Activated CD4-positive, alpha-beta T cell treated with anti-CD3 and anti-CD28 coated beads, Interleukin-2, Interleukin-4, amounts not matched to agents 100 ng/mL and 50 ng/mL, durations not matched to agents 16 hours and 8 hours (primary cell): ENCODE results near the gene FAM120B.

ENCODE experiments used
- DNase-seq: peaks from one replicate; pipeline ENCODE4 v3.0.0-alpha.2; 2020; ENCODE audit warnings: low spot score

The FAM120B gene

DNA sequence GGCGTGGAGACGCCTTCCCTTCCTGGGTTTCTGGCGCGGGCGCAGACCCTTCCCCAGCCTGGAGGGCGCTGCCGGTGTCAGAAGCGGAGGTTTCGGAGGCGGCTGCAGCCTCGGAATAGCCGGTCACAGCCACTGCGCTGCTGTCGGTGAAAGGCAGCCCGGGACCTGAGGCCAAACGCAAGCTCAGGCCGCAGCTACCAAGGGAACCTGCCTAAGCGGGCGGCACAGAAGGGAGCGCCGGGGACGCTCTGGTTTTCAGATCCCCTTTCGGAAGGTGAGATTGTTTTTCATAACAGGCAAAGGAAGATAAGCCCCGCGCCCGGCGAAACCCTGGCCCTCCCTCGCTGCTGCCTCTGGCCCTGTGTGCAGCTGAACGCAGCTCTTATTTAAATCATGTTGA is 116.5 kb downstream of the FAM120B start:
- DNase-seq = no peak

DNA sequence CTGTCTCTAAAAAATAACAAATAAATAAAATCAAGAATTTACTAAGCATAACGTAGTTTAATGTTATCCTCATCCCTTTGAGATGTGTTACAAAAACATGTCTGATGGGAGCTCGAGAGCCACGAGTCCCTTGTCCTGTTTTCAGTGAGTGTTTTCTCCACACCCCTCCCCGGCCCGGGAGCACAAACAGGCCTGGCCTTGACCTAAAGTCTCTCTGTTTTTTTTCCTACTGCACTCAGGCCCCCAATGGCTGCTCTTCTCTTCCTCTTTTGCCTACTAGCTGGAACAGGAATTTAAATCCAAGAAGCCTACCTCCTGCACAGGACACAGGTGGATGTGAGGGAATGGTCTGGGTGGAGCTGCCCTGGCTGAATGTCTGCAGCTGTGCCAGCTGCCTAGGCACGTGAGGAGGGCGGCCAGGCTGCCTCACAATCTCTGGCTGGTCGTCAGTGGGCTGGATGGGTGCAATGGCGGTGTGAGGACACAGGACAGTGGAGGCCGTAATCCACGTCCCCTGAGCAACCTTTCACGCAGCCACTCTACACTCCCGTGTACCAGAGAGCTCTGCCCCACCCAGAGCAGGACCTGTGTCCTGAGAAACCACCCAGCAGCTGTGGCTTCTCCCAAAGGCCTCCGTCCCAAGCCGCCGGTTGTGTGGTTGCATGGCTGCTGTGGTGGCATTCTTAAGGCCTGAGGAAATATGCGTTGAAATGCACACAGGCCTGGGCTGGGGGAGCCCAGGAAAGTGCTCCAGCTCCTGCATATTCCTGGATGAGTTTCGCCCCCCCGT is 117.5 kb downstream of the FAM120B start:
- no peak for DNase-seq

DNA sequence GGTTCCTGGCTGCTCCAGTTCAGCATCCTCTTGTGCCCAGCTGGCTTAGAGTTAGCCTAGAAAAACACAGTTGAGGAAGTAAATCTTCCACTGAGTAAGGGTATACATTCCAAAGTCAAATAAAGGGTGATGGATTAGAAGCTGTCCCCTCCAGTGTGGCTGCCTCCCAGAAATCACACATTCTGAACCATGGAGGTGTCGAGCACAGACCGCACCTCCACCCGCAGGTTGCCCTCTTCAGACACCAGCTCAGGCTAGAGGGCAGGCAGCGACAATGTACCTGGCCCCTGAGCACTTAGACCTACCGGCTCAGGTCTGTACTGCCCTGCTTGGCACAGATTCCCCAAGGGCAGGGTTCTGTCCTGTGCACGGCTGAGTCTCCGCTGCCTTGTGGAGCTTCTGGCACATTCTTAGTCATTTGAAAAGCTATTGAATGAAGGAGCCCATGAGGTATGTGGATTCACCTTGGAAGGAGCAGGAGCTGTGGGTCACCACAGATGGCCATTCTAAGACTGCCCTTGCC is 118.1 kb downstream of the FAM120B start:
- no peak for DNase-seq

DNA sequence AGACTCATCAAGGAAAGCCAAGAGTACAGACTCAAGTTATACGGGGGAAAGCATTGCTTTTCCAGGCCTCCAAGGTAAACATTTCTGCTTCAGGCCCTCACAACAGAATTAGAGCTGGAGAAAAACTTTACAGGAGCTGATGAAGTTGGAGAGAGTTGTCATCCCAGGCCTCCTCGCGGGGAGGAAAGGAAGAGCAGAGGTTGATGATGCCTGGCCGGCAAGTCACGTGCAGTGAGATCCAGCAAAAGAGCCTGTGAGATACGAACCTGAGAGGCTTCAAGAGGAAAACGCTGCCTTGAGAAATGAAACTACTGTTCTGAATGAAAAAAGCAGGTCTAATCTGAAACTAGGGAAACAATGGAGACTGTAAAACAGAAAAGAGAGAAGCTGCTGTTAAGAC is 122.9 kb downstream of the FAM120B start:
- DNase-seq = no peak

DNA sequence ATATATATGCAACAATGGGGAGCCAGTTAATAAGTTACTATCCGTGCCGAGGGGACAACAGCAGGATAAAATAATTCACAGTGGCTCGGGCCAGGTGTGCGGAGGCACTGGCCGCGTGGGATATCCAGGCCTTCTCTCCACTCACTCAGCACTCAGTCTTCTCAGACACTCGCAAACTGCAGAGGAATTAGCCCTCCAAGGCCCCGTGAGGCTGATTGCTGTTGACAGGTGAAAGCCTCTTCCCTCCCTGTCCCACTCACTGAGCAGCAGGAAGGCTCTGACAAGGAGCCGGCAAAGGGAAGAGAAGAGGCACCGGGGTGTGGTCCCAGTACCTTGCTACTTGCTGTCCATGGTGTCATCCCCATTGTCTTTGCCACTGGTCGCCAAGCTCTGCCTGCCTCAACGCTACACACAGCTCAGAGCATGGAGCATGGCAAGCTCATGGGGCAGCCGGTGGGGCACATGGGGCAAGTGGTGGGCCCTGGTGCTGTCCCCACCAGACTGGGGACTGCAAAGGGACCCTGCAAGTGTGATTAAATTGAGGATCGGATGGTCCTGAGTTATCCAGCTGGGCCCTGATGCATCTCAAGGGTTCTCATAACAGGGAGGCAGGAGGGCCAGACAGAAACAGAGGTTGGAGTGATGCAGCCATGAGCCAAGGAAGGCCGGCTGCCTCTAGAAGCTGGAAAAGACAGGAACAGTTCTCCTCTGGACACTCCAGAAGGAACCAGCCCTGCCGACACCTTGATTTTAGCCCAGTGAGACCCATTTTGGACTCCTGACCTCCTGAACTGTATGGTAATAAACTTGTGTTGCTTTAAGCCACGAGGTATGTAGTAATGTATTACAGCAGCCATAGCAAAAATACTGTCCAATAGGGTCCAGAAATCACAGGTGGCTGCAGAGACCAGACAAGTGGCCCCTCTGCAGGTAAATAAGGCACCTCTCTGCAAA is 126.9 kb downstream of the FAM120B start:
- DNase-seq = no peak

DNA sequence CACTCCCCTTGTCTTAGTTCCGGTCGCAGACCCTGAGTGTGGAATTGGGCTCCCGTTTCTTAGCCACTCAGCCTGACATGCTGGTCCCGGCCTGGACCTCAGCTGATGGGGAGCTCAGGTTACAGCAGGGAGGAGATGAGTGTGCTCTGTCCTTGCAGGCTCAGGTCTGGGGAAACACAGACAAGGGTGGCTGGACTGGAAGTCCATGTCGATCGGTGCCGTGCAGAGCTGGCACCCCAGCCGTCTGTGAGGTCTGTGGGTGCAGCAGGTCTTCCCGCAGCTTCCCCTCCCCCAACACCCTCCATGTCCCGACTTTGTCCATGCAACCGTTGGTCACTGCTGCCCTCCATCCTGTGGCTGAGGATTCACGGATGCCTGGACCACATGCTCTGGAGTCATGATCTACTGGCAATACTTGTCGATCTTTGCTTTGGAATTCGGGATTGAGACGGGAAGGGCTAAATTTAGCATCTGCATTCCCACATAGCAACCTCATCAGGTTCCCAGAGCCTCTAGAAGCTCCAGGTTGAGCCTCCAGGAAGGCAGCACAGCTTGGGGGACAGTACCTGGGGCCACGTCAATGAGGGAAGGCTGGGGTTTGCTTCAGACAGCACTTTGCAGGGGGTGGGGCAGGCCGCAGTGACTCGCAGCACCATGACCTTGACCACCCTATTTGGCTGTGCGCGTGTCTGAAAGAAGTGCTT is 127.7 kb downstream of the FAM120B start:
- DNase-seq = no peak

DNA sequence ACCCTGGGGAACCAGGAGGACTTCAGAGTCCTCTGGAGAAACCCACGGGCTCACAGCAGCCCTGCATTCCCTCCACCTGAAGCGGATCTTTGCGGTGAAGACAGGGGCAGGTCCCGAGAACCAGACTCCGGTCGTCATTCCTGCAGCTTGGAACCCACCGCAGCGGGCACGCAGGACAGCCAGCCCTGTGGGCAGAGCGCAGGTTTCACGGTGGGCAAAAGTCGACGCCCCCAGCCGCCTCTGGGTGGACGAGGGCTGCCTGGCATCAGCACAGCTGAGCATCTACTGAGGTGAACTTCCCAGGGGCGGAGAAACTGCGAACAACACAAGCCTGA is 128.2 kb downstream of the FAM120B start:
- DNase-seq = no peak

DNA sequence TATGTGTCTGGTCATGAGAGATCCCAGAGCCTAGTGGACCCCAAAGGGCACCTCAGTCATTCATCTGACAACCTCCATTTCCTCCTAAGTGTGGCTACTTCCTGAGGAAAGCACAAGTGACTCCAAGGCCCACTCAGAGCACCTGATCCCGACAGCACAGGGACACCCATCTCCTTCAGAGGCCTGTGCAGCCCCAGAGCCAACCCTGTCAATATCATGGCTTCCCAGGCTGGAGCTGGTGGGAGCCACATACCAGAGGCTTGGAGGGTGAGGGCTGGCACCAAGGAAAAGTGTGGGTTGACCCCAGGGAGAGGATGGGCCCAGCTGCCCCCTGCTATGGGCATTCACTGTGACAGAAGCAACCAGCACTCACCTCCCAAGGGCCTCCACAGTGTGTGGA is 129.2 kb downstream of the FAM120B start:
- DNase-seq = no peak

DNA sequence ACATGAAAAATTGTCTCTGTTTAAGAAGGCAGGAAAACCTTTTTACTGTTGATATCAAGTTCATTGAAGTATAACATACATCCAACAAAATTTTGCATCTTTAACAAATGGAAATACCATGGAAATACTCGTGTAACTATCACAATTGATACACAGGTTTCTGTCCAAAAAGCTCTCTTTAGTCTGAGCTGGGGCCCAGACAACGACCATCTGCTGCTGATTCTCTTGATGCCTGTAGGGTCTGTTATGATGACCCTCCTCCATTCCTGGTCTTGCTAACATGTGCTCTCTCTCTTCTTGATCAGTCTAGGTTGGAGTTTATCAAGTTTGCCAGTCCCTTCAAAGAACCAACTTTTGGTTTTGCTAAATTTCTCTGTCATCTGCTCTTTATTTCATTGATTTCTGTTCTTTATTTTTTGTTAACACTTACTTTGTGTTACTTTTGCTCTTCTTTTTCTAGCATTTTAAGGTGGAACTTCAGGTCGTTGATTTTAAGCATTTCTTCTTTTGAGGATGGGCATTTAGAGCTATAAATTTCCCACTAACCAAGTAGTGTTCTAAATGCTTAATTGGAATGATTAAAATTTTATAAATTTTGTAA is 129.8 kb downstream of the FAM120B start:
- DNase-seq = no peak

DNA sequence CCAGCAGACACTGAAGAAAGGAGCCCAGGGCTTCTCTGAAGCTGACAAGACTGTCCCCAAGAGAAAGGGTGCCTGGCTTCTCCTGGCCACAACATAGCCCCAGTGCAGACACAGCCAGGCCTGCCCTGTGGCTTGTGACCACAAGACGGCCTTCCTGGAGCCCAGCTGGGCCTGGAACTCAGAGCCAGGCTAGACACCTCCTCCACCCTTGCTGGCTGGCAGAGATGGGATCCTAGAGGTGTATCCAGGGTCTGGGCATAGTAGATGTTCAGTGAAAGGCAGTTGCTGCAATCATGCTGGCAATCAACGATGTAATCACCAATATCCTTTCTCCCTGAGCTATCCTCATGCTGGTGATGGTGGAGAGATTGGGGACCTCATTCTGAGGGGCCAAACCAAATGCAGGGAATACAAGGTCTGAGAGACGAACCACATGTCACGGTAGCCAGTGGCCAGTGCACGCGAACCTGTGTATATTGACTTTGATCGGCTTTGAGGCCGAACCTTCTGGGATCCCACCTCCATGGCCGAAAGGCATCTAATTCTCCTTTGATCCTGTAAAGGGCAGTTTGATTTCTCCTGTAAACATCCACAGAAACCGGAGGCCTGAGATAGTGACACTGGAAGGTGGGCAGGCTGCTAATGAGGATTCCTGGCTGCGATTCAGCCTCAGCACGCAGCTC is 131.3 kb downstream of the FAM120B start:
- DNase-seq = no peak

DNA sequence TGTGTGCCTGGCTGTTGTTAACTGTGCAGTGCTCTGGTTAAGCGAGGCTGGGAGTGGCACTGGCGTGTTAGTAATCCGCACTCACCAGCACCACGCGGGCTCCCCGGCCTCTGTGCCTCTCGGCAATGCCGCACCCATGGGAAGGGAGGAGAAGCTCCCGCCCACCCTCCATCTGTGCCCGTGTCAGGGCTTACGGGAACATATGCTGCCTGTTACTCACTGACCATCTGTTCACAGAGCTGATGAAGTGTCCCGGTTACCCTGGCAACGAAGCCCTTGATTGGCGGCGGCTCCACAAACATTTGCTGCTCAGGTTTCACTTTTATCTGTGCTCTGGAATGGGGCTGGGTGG is 131.8 kb downstream of the FAM120B start:
- DNase-seq = peak; percentile 41

DNA sequence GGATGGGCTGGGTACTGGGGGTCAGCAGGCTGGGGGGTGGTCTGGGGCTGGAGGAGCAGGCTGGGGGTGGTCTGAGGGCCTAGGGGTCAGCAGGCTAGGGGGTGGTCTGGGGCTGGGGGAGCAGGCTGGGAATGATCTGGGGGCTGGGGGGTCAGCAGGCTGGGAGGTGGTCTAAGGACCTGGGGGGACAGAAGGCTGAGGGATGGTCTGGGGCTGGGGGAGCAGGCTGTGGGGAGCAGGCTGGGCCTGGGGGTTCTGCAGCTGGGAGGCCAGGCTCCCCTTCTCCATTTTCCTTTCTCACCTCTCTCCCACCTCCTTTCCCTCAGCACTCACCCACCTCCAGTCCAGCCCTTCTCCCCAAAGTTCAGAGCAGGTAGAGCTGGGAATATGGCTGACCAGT is 132.3 kb downstream of the FAM120B start:
- DNase-seq = no peak

DNA sequence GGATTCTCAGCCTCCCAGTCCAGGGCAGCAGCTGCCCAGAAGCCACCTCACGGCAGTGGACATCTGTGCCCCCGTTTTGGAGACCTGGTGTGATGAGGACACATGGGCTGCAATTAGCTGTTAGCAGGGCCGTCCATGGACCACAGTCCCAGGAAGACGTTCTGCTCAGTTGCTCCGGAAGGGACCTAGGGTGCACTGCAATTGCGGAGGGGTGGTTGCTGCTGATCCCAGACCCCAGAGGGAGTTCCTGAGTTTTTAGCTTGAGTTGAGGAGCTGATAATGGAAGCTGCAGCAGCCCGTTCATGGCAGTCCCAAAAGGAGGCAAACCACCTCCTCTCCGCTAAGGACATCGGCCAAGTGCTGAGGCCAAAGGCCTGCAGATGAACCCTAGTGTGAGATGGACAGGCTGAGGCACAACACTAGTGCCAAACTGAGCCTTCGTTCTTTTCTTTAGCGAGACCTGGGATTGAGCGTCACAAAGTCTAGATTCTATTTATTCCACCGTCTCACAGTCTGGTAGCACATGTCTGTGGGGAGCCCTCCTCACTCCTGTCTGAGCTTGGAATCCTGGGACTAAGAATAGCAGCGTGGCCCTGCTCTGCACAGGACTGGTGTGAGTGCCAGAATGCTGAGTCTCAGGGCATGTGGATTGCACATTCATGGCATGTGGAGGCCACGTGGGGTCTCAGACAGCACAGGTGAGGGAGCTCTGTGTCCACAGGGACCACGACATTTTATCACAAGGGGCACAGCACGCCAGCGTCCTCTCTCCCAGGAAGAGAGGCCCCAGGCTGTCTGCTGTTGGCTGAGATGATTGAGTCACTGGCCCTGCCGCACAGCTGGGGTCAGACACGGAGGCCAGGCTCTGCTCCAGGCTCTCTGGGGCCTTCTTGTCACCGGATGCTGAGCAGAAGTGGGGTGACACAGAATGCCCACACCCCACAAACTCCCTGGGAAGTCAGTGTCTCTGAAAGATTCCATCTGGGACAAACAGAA is 133.1 kb downstream of the FAM120B start:
- DNase-seq = no peak

DNA sequence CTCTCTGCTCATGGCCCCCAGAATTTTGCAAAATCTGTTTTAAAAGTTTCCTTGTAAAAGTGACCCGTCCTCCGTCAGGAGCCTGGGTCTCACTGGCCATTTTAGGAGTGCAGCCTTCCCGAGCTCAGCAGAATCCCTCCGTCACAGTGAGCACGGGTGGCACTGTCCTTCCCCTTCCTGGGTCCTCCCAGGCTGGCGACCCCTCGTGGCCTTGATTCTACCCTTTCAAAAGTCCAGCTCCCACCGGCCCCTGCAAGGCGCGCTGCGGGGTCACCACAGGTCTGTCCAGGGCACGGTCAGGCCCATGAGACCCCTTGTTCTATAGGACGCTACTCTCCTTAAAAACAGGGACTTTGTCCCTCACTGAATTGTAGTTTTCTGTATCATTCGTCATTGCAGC is 133.9 kb downstream of the FAM120B start:
- no peak for DNase-seq

DNA sequence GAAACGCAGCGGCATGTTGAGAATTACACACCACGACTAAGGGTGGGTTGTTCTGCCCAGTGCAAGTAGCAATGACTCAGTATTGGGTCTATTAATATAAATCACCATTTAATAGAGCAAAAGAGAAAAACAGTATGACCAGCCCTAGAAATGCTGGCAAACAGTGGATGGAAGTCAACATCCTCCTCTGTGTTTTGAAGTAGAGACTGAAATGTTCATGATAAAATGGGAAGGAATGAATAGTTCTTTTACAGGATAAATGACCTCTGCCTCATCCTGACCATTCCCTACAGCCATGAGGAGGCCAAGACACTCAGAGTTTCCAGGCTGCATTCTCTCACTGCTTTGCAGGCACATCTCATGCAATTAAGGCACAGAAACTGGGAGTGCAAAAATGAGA is 134.8 kb downstream of the FAM120B start:
- no peak for DNase-seq

DNA sequence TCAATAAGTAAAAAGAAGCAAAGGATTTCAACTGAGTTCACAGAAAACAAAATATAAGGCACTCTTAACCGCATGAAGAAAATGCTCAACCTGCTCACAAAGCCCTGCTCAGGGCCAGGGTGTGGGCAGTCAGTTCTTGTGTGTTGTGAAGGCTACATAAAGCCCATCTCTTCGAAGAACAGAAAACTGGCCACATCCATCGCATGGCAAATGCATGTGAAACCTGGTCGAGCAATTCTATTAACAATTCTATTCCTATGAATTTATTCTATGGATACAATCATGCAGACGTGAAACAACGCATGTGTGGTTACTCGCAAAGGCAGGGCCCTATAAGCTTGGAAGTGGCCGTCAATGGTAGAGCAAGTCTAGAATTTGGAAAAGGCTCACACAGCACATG is 136.0 kb downstream of the FAM120B start:
- DNase-seq = no peak

DNA sequence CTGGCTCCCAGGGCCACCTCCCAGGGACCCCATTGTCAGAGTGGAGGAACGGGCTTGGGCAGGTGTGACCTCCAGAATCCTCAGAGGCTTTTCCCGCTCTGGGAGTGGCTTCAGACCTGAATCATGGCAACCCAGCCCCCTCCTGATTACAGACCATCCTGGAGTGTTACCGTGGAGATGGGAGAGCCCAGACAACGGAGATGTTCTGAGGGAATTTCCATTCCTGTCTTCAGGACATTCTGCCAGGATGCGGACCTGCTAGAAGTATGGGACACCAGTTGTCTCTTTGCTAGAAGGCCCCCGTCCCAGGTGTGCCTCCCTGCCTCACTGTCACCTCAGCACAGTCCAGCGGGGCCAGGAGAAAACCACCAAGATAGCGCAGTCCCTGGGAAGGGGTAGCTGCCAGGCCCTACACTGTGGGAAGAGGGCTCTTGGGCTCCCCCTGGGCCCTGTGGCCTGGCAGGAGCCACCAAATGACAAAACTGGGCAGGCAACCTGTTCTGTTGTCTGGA is 136.6 kb downstream of the FAM120B start:
- DNase-seq = no peak

DNA sequence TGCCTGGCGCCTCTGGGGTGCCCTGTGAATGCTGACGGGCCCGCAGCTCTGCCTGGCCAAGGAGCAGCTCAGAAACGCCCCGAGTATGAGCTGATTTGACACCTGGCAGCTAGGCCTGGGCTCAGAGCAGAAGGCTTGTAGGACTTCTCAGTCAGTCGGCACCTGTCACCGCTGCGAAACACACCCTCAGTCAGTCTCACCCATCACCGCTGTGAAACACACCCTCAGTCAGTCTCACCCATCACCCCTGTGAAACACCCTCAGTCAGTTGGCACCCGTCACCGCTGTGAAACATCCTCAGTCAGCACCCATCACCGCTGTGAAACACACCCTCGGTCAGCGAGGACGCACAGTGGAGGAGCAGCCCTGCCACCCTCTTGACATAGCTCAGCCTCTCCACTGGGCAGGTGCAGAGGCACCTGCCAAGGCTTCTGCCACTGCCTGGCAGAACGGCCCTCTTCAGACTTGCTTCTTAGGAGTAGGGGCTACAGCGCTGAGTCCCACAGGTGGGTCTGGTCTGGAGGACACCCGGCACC is 137.6 kb downstream of the FAM120B start:
- no peak for DNase-seq

DNA sequence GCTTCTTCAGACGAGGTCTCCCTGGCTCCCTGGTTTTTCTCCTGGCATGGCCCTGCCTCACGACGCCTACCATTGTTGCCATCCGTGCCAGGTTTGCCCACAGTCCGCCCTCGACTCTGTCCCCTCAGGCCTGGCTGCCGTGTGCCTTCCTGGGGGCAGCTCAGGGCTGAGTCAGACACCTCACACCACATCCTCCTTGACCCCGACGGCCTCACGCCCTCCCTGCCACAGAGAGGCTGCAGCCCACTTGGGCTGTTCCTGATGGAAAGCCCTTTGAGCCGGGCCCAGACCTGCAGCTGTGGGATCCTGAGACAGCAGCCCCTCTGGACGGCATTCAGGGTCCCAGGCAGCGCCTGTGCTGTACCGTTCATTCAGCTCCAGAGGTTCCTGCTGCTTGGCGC is 138.3 kb downstream of the FAM120B start:
- DNase-seq = no peak

DNA sequence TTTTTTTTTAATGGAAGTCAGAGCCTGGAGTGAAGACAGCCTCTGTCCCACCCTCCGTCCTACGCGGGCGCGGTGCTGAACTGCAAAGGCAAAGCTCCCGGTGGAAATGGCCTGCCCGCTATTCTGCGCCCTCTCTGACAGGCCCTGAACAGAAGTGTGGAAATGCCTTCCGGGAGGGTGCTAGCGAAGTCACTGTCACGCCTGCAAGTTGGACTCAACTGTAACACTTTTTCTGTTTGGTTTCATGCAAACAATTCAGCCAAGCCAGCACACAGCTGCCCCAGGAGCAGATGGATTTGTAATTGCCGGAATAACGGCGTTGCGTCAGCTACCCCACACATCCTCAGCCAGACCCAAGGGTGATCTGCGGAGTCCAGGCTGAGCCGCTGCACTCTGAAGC is 138.9 kb downstream of the FAM120B start:
- no peak for DNase-seq
